ENCODE measurements around the gene GRAMD4. TPM values are rescaled to one million over a fixed set of nuclear protein-coding genes. Genes with fewer than 3 reads are reported as not detected.

The GRAMD4 gene
- total and polyA plus RNA-seq, 12 donors = 15.0 to 241 (median 79.4) TPM

DNA sequence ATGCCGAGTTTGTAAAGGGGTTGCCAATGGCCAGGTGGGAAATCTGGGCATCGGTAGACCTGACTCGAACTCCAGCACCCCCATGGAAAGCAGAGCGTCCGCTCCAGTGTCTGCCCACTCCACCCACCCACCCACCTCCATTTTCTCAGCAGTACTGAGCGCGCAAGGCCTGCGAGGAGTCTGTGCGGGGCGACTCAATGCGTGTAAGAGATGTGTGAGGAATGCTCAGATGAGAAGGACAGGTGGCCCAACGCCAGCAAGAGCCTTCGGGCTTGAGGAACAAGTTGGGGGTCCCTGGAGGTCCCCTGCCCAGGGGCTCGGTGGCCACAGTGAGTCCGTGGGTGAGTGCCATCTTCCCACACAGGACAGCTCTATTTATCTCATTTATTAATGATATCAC is 67.3 kb downstream of the GRAMD4 start:
- intact Hi-C loops (cut with DNase I) = no loop called here
- Histone ChIP-seq H3K27me3 (no peaks in the 10 kb centered on the region), H3K27ac (no peak overlapping the region), H3K4me3 (no peak overlapping the region), H3K4me1 (replicated peaks in 1 of 2) (peaks cover 11 to 13% of the 10 kb centered on the region in 2 donors), H3K9me3 (replicated peaks in 1 of 3) (no peaks in the 10 kb centered on the region), H3K36me3 (replicated peaks in 1 of 2) (peaks cover 0 to 56% of the 10 kb centered on the region in 2 donors)
- DNase-seq = peak in 1 of 7 donors; percentile 50
- WGBS, 4 donors = 88 to 95% (median 93%) methylated on average over 9 to 15 of the region's 15 CpGs
- no peak for TF ChIP-seq POLR2A (IDR thresholded peaks at IDR 0.05)

- no peak for DNase-seq
- H3K36me3 ChIP-seq (replicated peaks in 1 of 2) = peaks cover 0 to 63% of the 10 kb centered on the region in 2 donors
- TF ChIP-seq CTCF (IDR thresholded peaks at IDR 0.05) (no peak), POLR2A (IDR thresholded peaks at IDR 0.05) (no peak)
- H3K27ac ChIP-seq = no peak overlapping the region
- H3K4me3 ChIP-seq = no peak overlapping the region
- no peaks in the 10 kb centered on the region for H3K9me3 ChIP-seq (replicated peaks in 1 of 3)
- 80 to 94% (median 89%) methylated on average over 8 to 11 of the region's 11 CpGs for WGBS, 4 donors
- intact Hi-C loops (cut with DNase I) = no loop called here
- peaks cover 11 to 13% of the 10 kb centered on the region in 2 donors for H3K4me1 ChIP-seq (replicated peaks in 1 of 2)
- H3K27me3 ChIP-seq = no peaks in the 10 kb centered on the region
Observed at GRCh38 chr22:46688949-46689348, 68.8 kb downstream of the GRAMD4 start.

DNA sequence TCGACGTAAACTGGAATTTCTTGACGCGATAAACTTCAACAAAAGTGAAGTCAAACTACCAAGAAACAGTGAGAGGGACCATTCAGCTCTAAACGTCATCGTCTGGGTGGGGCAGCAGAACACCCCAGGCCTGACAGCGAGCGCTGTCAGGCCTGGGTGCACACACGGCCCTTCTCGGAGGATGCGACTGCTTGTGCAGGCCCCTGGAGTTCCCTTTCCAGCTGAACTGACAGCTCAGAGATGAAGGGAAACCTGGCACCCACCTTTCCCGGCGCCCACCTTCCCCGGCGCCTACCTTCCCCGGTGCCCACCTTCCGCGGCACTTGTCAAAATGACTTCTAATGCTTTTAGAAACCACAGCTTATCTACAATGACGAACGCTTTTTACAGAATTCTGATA is 70.0 kb downstream of the GRAMD4 start:
- H3K4me3 ChIP-seq = no peak overlapping the region
- 94 to 96% (median 96%) methylated on average over 15 to 20 of the region's 20 CpGs for WGBS, 4 donors
- no peaks in the 10 kb centered on the region for H3K9me3 ChIP-seq (replicated peaks in 1 of 3)
- intact Hi-C loops (cut with DNase I) = no loop called here
- no peak for DNase-seq
- H3K27me3 ChIP-seq = no peaks in the 10 kb centered on the region
- H3K4me1 ChIP-seq (replicated peaks in 1 of 2) = peaks cover 11 to 13% of the 10 kb centered on the region in 2 donors
- no peak for TF ChIP-seq CTCF (IDR thresholded peaks at IDR 0.05)
- TF ChIP-seq POLR2A (IDR thresholded peaks at IDR 0.05) = no peak
- H3K27ac ChIP-seq = no peak overlapping the region
- H3K36me3 ChIP-seq (replicated peaks in 1 of 2) = peaks cover 0 to 73% of the 10 kb centered on the region in 2 donors

- Histone ChIP-seq H3K9me3 (replicated peaks in 1 of 3) (no peaks in the 10 kb centered on the region), H3K4me3 (no peak overlapping the region), H3K27ac (no peak overlapping the region), H3K36me3 (replicated peaks in 1 of 2) (peaks cover 0 to 80% of the 10 kb centered on the region in 2 donors), H3K4me1 (replicated peaks in 1 of 2) (peaks cover 0 to 4% of the 10 kb centered on the region in 2 donors), H3K27me3 (no peaks in the 10 kb centered on the region)
- 90 to 96% (median 92%) methylated on average over 11 to 17 of the region's 17 CpGs for WGBS, 4 donors
- intact Hi-C loops (cut with DNase I) = no loop called here
- TF ChIP-seq POLR2A (IDR thresholded peaks at IDR 0.05) (no peak), CTCF (IDR thresholded peaks at IDR 0.05) (no peak)
- DNase-seq = no peak
Observed at GRCh38 chr22:46691571-46691970, 71.4 kb downstream of the GRAMD4 start.

- no peaks in the 10 kb centered on the region for H3K4me1 ChIP-seq (replicated peaks in 1 of 2)
- no peak for TF ChIP-seq CTCF (IDR thresholded peaks at IDR 0.05)
- DNase-seq = no peak
- no peaks in the 10 kb centered on the region for H3K9me3 ChIP-seq (replicated peaks in 1 of 3)
- no peak overlapping the region for H3K4me3 ChIP-seq
- no peaks in the 10 kb centered on the region for H3K27me3 ChIP-seq
- H3K27ac ChIP-seq = no peak overlapping the region
- 78 to 90% (median 87%) methylated on average over 17 of the region's 17 CpGs for WGBS, 4 donors
- intact Hi-C loops (cut with DNase I) = no loop called here
- peaks cover 0 to 82% of the 10 kb centered on the region in 2 donors for H3K36me3 ChIP-seq (replicated peaks in 1 of 2)
Observed at GRCh38 chr22:46693634-46694415, 73.6 kb downstream of the GRAMD4 start.
